ENCODE measurements around the gene TLR7.

Gene TLR7

DNA sequence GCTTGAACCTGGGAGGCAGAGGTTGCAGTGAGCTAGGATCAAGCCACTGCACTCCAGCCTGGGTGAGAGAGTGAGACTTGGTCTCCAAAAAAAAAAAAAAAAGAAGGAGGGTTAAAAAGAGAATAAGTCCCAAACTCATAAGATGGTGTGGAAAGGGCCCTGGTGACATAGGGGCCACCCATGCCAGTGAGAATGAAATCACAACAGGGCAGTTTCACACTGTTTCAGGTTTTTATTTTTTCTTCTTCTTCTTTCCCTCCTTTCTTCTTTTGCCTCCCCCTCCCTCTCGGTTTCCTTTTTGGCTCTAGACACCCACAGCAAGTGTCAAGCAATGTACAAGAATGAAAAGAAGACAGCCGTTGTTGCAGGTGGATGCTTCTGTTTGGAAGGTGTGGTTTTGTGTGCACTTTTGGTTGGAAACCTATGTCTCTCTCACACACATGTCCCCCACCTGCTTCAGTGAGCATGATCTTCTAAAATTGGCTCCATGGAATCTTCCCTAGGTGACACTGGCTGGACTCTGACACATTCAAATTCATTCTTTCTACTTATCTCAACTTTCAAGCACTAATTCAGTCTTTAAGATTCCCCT lies 25.1 kb downstream of the TLR7 start:
- DNase-seq: peak; percentile 63

- no peak for DNase-seq
Measured at GRCh38 chrX:12892716-12893115, 25.8 kb downstream of the TLR7 start.

- DNase-seq: peak; percentile 43
Measured at GRCh38 chrX:12894074-12895030, 27.5 kb downstream of the TLR7 start.

- DNase-seq: no peak
Measured at GRCh38 chrX:12895866-12896265, 29.0 kb downstream of the TLR7 start.

- DNase-seq: no peak
Measured at GRCh38 chrX:12896935-12897334, 30.1 kb downstream of the TLR7 start.

DNA sequence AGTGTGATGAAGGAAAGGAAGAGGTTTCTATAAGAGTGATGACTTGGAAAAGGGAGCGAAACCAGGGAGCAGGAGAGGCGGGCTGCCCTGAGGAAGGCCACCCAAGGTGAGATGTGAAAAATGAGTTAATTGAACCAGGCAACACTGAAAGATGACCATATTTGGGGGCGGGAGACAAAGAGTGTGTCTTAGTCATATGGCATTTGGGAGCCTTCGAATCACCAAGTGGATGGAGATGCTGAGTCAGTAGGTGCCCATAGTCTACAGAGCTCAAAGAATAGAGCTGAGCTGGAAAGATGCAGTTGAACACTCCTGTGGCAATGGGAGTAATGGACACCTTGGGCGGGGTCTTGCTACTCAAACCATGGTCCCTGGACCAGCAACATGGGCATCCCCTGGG lies 31.2 kb downstream of the TLR7 start:
- no peak for DNase-seq

DNA sequence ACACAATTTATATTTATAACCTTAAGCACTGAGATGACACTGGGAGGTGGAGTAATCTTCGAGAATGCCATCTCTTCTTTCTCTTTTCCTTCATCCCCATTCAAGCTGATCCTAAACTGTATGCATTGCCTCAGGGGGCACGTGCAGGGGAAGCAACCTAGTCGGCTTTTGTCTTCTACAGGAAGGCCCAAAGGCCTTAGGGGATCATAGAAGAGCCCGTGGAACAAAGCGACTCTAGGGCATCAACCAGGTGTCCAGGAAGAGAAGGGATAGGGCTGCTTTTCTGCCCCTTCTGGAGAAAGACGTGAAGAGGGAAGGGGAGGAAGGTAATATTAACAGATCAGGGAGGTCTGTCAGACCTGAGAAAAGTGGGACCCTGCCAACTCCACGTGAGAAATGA lies 32.6 kb downstream of the TLR7 start:
- DNase-seq: no peak

GRCh38 chrX:12901486-12901885 lies 34.6 kb downstream of the TLR7 start:
- peak; percentile 82 for DNase-seq

DNA sequence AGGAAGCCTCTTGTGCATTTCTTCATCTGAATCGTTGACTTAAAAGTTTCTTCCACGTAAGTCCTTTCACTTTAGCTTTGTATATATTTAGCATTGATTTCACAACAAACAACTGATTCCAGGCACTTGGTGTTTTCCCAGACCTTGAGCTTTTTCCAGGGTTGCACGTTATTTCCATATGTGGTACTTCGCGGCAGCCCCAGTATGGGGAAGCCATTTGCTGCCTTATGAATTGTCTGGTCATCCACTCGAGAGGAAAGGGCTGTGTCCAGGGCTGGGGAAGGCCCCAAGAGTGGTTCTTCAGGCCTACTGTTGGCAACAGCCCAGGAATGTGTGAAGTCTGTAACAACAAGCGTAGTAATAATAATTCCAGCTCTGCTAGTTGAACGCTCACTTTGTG lies 36.8 kb downstream of the TLR7 start:
- DNase-seq: no peak

GRCh38 chrX:12906046-12906761 lies 39.3 kb downstream of the TLR7 start, which contains the start of gene TLR8:
TLR8 (plus strand) TSS chrX:12906620; CDS start chrX:12906707, 87 bp downstream.
- no peak for DNase-seq

DNA sequence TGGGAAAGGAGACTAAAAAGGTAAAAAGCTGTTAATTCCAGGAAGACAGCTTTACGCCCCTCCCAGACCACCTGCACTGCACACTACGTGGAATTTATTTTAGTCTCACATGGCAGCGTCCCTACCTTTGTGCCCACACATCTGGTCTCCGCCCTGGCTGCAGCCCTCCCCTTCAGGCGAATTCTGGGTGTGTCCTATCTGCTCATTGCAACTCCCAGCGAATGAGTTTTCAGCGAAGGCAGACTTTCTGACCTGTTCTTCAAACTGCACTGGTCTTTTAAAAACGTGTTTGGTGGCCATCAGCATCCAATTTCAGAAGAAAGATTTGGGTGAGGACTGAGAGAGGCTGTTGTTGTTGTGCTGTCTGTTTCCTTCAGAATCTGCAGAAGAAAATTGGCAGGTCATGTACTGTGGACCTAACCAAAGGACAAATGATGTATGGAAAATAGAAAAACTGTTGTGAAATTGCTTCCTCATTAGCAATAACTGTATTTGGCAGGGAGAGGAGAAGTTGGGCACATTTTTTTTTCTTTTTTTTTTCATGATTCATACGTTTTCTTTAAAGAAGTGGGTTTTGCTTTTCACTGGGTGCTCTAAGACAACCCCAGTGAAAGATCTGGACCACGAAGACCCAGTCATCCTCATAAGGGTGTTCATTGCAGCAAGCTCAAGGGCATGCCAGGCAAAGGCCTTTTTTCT lies 43.7 kb downstream of the TLR7 start:
- no peak for DNase-seq

GRCh38 chrX:12911122-12911470 lies 44.2 kb downstream of the TLR7 start:
- DNase-seq: no peak

DNA sequence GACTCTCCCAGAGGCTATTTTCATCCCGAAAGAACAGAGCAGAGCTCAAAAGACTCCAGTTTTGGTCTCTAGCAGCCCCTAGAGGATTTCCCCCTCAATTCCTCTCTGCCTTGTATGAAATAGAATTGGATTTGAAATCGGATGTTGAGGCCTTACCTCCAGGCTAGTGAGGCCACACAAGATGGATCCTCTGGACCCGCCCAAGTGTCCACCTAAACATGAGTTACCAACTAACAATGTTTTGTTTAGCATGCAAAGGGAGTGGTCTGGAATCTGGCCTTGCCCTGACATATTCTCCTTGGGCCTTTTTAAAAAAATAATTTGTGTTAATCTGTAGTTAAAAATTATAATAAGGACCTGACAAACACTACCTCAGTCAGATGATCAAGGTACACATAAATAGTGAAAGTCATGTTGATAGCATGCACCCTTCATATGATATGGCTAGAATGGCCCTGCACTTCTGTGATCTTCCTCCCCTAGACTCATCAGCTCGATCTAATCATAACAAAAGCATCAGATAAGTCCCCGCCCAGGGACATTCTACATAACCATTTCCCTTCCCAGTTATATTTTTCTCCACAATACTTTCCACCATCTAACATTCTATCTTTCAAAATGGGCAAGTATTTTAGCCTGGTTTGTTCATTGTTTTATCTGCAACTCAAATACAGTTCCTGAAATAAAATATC lies 46.1 kb downstream of the TLR7 start:
- DNase-seq: no peak

- no peak for DNase-seq
Measured at GRCh38 chrX:12917753-12918152, 50.9 kb downstream of the TLR7 start.

DNA sequence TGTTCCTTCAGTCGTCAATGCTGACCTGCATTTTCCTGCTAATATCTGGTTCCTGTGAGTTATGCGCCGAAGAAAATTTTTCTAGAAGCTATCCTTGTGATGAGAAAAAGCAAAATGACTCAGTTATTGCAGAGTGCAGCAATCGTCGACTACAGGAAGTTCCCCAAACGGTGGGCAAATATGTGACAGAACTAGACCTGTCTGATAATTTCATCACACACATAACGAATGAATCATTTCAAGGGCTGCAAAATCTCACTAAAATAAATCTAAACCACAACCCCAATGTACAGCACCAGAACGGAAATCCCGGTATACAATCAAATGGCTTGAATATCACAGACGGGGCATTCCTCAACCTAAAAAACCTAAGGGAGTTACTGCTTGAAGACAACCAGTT lies 52.2 kb downstream of the TLR7 start:
- DNase-seq: no peak

- DNase-seq: no peak
Measured at GRCh38 chrX:12919620-12920019, 52.7 kb downstream of the TLR7 start.

- no peak for DNase-seq
Measured at GRCh38 chrX:12920990-12921389, 54.1 kb downstream of the TLR7 start.

- DNase-seq: no peak
Measured at GRCh38 chrX:12921886-12922598, 55.2 kb downstream of the TLR7 start.

- DNase-seq: no peak
Measured at GRCh38 chrX:12922599-12922919, 55.7 kb downstream of the TLR7 start.

GRCh38 chrX:12929701-12930100 lies 62.8 kb downstream of the TLR7 start:
- no peak for DNase-seq

GRCh38 chrX:12930150-12930549 lies 63.3 kb downstream of the TLR7 start:
- DNase-seq: no peak

GRCh38 chrX:12932244-12932643 lies 65.4 kb downstream of the TLR7 start:
- DNase-seq: no peak

Data from RPMI8226 (cell line).